Panc1 (cell line): ENCODE measurements around the gene FGF22.

Experiments used
- CTCF ChIP-seq: fragments of 450-650 bp; IDR thresholded peaks from 2 replicates; pipeline ENCODE4 v1.5.1; 2017; ENCODE audit warnings: mild to moderate bottlenecking
- POLR2AphosphoS5 ChIP-seq: IDR thresholded peaks from 2 replicates; pipeline ENCODE4 v1.6.1; 2012; ENCODE audit warnings: mild to moderate bottlenecking, low read depth, low read length, moderate library complexity

- TF ChIP-seq POLR2AphosphoS5 (no peak), CTCF (no peak)
Measured at GRCh38 chr19:591099-591958, 48.4 kb upstream of the FGF22 start.
